Measurements from ENCODE around the gene MAST1.

- TF ChIP-seq POLR2AphosphoS5 (IDR thresholded peaks at IDR 0.05; ENCODE audit: insufficient read depth in 1 of 2, low read depth in 1 of 2): no peak
- no peak for TF ChIP-seq POLR2A (IDR thresholded peaks at IDR 0.05)
Measured at GRCh38 chr19:12867120-12868099, 29.1 kb downstream of the MAST1 start.
